Activated T-helper 2 cell treated with anti-CD3 and anti-CD28 coated beads, Interferon-gamma antibody, Interleukin-2, Interleukin-4, amounts not matched to agents 10 μg/mL and 5 μg/mL and 100 μg/mL, durations not matched to agents 14 hours and 24 hours and 36 hours (primary cell): ENCODE results near the gene RASA3. TPM values are rescaled to one million over a fixed set of nuclear protein-coding genes. Genes with fewer than 3 reads are reported as not detected.
"Not testable (repeated sequence)": the region's sequence is repeated elsewhere in the genome, so short reads cannot be mapped to it uniquely, and the experiment has no call there.

Experiments used
- DNase-seq: peaks from one replicate; pipeline ENCODE4 v3.0.0; 2021; ENCODE audit warnings: low spot score
- H3K27ac Mint-ChIP-seq: one replicate; pipeline ENCODE4 v1.8.0; 2021; ENCODE audit warnings: mixed read lengths
- H3K27me3 Mint-ChIP-seq: one replicate; pipeline ENCODE4 v1.8.0; 2021; ENCODE audit warnings: low read depth, mixed read lengths
- H3K36me3 Mint-ChIP-seq: one replicate; pipeline ENCODE4 v1.8.0; 2021; ENCODE audit warnings: low read depth, mixed read lengths
- H3K4me1 Mint-ChIP-seq: one replicate; pipeline ENCODE4 v1.8.0; 2021; ENCODE audit warnings: low read depth, mixed read lengths
- H3K4me3 Mint-ChIP-seq: one replicate; pipeline ENCODE4 v1.8.0; 2021; ENCODE audit warnings: low read depth, mild to moderate bottlenecking, moderate library complexity, mixed read lengths
- H3K9me3 Mint-ChIP-seq: one replicate; pipeline ENCODE4 v1.8.0; 2021; ENCODE audit warnings: mixed read lengths
- intact Hi-C: fragments of 100-400 bp; cut with micrococcal nuclease; formaldehyde crosslinking; loops from one replicate; pipeline ENCODE4 v1.15.1; 2023
- total RNA-seq: library from RNA; stranded (reverse); gene quantifications from 2 replicates; pipeline ENCODE4 v1.2.3, GENCODE V29; 2022

Gene RASA3
- total RNA-seq, 1 donor from 2014 or later: 13.9 TPM

DNA sequence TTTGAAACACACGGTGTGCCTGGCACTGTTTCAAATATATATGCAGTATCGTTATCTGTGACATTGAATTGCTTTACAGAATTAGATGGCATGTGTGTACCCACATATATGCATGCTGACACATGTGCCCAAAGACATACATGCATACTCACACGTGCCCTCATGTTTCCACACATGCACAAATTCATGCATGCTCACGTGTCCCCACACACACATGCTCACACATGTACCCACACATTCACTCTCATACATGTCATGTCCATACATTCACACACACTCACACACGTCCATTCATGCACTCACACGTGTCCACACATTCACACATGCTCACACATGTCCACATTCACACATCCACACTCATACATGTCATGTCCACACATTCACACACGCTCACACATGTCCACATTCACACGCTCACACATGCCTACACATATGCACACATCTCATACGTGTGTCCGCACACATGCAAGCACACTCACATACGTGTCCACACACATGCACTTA is 140.7 kb downstream of the RASA3 start:
- H3K9me3 Mint-ChIP-seq: no peaks in the 10 kb centered on the region
- no peak overlapping the region for H3K4me3 Mint-ChIP-seq
- no peak for DNase-seq
- no peaks in the 10 kb centered on the region for H3K27me3 Mint-ChIP-seq
- H3K36me3 Mint-ChIP-seq: peaks cover 39% of the 10 kb centered on the region
- intact Hi-C loops: no loop called here
- H3K4me1 Mint-ChIP-seq: no peaks in the 10 kb centered on the region
- no peak overlapping the region for H3K27ac Mint-ChIP-seq

DNA sequence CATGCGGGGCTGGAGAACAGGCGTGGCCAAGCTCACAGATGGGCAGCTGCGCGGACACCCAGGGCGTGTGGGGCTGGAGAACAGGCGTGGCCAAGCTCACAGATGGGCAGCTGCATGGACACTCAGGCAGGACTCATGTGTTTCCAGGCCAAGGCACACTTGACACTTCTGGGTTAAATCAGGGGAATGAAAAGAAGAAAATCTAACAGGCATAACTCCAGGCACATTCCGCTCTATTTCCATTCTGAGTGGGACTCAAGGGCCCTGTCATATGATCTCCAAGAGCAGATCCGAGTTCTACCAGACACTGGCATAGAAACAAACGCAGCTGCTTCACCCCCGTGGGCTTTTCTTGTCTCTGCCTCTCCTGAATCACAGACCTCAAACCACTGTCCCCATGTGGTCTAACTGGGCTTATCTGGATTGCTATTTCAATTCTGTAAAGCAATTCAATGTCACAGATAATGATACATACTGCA is 141.2 kb downstream of the RASA3 start:
- Mint-ChIP-seq H3K27ac (no peak overlapping the region), H3K27me3 (no peaks in the 10 kb centered on the region), H3K4me1 (no peaks in the 10 kb centered on the region), H3K36me3 (peaks cover 39% of the 10 kb centered on the region), H3K9me3 (no peaks in the 10 kb centered on the region), H3K4me3 (no peak overlapping the region)
- DNase-seq: no peak
- intact Hi-C loops: no loop called here

DNA sequence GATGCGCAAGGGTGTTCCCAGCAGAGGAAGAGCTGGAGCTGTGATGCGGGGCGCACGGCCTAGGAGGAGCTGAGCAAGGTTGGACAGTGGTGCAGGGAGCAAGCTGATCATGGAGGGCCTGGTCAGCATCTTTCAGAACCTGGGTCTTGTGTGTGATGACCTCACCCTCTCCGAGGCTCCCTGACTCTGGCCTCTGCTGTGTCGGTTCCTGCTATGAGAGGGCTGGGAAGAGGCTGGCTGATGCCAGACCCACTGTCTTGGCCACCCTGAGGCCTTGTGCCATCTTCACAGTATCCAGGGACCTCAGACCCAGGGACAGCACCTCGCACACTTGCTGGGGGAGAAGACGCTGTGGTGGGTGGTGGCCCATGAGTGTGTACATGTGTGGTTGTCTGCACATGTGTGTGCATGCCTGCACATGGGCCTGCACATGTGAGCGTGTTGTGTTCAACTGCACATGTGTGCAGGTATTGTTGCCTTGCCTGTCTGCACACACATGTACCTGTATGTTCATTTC is 142.0 kb downstream of the RASA3 start:
- no peak for DNase-seq
- intact Hi-C loops: no loop called here
- Mint-ChIP-seq H3K36me3 (peaks cover 39% of the 10 kb centered on the region), H3K4me3 (no peak overlapping the region), H3K27ac (no peak overlapping the region), H3K27me3 (no peaks in the 10 kb centered on the region), H3K9me3 (no peaks in the 10 kb centered on the region), H3K4me1 (no peaks in the 10 kb centered on the region)

DNA sequence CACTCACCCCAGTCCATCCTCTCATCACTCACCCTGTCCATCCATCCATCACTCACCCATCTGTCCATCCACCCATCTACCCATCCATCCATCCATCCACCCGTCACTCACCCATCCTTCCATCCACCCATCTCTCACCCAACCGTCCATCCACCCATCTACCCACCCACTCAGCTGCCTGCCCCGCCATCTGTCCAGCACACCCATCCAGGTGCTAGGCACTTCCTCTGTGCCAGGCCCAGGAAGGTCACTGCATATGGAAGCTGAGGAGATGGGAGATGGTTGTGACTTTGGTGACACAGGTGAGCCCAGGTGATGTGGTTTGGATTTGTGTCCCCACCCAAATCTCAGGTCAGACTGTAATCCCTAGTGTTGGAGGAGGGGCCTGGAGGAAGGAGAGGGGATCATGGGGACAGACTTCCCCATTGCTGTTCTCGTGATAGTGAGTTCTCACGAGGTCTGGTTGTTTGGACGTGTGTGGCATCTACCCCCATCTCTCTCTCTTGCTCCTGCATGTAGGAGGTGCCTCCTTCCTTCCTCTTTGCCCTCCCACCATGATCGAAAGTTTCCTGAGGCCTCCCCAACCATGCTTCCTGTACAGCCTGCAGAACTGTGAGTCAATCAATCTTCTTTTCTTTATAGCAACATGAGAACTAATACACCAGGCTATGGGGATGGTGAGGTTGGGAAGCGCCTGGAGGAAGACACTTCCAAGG is 142.7 kb downstream of the RASA3 start:
- Mint-ChIP-seq H3K4me3 (no peak overlapping the region), H3K9me3 (no peaks in the 10 kb centered on the region), H3K27ac (no peak overlapping the region), H3K4me1 (no peaks in the 10 kb centered on the region), H3K36me3 (peaks cover 39% of the 10 kb centered on the region), H3K27me3 (no peaks in the 10 kb centered on the region)
- intact Hi-C loops: no loop called here
- DNase-seq: no peak

DNA sequence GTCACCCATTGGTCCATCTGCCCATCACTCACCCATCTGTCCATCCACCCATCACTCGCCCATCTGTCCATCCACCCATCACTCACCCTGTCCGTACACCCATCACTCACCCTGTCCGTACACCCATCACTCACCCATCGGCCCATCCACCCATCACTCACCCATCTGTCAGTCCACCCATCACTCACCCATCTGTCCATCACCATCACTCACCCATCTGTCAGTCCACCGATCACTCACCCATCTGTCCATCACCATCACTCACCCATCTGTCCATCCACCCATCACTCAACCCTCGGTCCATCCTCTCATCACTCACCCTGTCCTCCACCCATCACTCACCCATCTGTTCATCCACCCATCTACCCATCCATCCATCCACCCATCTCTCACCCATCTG is 143.6 kb downstream of the RASA3 start:
- H3K27ac Mint-ChIP-seq, intact Hi-C loops, DNase-seq, H3K27me3 Mint-ChIP-seq, H3K4me1 Mint-ChIP-seq, H3K4me3 Mint-ChIP-seq, H3K9me3 Mint-ChIP-seq: not testable (repeated sequence)
- H3K36me3 Mint-ChIP-seq: peaks cover 39% of the 10 kb centered on the region

DNA sequence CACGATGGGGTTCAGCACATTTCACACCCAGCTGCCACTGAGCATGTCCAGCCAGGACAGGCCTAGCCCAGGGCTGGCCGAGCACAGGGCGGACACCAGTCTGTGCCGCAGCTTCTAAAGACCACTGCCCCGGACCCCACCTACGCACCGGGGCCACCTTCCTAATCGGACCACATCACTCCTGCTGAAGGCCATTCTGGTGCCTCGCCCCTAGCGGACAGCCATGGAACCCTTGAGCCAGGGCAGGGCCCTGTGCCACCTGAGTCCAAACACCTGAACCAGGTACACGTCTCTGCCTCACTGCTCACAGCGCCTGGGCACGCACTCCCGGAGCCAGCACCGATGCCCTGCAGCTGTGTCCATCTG is 150.1 kb downstream of the RASA3 start:
- H3K36me3 Mint-ChIP-seq: peaks cover 41% of the 10 kb centered on the region
- H3K27me3 Mint-ChIP-seq: no peaks in the 10 kb centered on the region
- intact Hi-C loops: no loop called here
- H3K9me3 Mint-ChIP-seq: no peaks in the 10 kb centered on the region
- no peak overlapping the region for H3K4me3 Mint-ChIP-seq
- H3K4me1 Mint-ChIP-seq: no peaks in the 10 kb centered on the region
- H3K27ac Mint-ChIP-seq: no peak overlapping the region
- no peak for DNase-seq

DNA sequence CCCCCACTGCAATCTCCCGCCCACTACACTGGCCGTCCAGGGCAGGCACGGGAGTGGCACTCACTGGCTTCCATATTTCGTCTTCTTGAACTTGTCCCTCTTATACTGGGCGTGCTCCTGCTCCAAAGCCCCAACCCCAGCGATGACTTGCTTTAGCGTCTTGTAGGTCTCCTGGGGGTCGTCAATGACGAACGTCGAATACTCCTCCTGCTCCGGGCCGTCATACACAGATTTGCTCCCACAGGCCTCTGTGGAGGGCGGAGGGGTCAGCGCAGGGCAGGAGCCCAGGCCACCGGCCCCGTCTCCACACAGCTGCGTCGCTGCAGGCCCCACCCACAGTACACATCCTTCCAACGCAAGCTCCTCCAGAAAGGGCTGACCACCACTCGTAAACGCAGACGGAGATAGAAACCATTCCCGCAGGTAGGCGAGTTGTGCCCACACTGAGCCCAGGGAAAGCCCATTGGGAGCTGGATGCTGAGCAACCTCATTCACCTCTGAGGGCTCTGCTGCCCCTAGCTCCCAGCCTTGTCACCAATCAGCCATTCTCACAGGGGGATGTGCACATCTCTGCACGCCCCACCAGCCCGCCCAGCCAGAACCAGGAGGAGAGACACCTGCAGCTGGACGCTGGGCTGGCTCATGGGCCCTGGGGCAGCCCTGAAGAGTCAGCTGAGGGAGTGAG is 150.7 kb downstream of the RASA3 start:
- no peak for DNase-seq
- intact Hi-C loops: no loop called here
- H3K4me3 Mint-ChIP-seq: no peak overlapping the region
- no peaks in the 10 kb centered on the region for H3K27me3 Mint-ChIP-seq
- H3K4me1 Mint-ChIP-seq: no peaks in the 10 kb centered on the region
- H3K36me3 Mint-ChIP-seq: peaks cover 43% of the 10 kb centered on the region
- no peaks in the 10 kb centered on the region for H3K9me3 Mint-ChIP-seq
- H3K27ac Mint-ChIP-seq: no peak overlapping the region

DNA sequence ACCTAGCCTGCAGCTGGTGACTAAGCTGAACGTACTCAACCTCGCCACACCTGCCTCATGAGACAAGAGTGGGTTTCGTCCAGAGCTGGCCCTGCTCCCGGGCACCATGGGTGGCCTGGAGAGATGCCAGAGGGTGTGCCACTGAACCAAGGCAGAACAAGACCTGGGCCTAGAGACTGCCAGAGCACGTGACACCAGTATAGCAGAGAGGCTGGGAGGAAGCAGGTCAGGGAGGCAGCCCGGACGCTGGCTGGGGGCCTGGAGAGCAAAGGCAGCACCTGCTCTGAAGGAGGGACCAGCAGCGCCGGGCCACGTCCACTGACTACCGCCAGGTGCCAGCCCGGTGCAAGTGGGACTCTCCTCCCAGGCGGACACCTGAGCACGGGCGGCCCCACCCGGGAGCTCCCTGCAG is 151.2 kb downstream of the RASA3 start:
- no peaks in the 10 kb centered on the region for H3K9me3 Mint-ChIP-seq
- peaks cover 43% of the 10 kb centered on the region for H3K36me3 Mint-ChIP-seq
- no peak overlapping the region for H3K27ac Mint-ChIP-seq
- intact Hi-C loops: no loop called here
- H3K4me3 Mint-ChIP-seq: no peak overlapping the region
- no peaks in the 10 kb centered on the region for H3K27me3 Mint-ChIP-seq
- no peak for DNase-seq
- no peaks in the 10 kb centered on the region for H3K4me1 Mint-ChIP-seq

DNA sequence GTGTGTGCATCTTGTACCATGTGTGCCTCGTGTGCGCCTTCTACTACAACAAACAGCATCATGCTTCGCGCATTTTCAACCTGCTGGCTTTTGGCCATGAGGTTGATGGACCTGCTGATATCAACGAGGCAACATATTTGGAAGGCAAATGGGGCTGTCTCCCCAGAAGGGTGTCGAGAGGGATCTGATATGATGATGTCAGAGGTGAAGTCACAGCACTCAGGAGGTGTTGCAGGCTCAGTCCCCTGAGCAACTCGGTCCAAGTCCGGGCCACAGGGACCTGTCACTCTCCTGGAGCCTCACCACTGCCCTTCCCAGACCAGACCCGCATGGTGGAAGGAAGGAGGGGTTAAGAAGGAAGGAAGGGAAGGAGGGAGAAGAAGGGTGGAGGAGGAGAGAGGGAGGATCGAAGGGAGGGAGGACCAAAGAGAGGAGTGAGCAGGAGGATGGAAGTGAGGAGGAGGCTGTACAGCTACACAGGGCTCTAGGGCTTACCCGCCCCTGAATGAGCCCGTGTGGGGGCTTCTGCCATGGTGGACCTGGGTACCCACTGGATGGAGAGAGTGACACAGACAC is 151.8 kb downstream of the RASA3 start:
- H3K36me3 Mint-ChIP-seq: peaks cover 43% of the 10 kb centered on the region
- H3K27ac Mint-ChIP-seq: no peak overlapping the region
- DNase-seq: no peak
- no peaks in the 10 kb centered on the region for H3K4me1 Mint-ChIP-seq
- no peaks in the 10 kb centered on the region for H3K27me3 Mint-ChIP-seq
- no peaks in the 10 kb centered on the region for H3K9me3 Mint-ChIP-seq
- no peak overlapping the region for H3K4me3 Mint-ChIP-seq
- intact Hi-C loops: no loop called here

DNA sequence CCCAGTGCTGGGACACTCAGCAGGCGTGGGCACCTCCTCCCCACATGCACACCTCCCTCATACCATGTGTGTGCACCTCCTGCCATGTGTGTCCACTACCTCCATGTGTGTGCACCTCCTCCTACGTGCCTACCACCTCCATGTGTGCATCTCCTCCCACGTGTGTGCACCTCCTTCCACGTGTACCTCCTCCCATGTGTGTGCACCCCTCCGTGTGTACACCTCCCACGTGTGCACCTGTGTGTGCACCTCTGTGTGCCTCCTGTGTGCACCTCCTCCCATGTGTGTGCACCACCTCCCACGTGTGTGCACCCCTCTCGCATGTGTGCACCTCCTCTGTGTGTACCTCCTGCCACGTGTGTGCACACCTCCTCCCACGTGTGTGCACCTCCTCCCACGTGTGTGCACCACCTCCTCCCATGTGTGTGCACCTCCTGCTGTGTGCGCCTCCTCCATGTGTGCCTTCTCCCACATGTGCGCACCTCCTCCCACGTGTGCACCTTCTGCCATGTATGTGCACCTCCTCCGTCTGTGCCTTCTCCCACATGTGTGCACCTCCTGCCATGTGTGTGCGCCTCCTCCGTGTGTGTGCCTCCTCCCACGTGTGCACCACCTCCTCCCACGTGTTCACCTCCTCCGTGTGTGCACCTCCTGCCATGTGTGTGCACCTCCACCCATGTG is 152.5 kb downstream of the RASA3 start:
- Mint-ChIP-seq H3K27me3 (no peaks in the 10 kb centered on the region), H3K9me3 (no peaks in the 10 kb centered on the region), H3K27ac (no peak overlapping the region), H3K4me3 (no peak overlapping the region), H3K36me3 (peaks cover 43% of the 10 kb centered on the region), H3K4me1 (no peaks in the 10 kb centered on the region)
- DNase-seq: no peak
- intact Hi-C loops: no loop called here

DNA sequence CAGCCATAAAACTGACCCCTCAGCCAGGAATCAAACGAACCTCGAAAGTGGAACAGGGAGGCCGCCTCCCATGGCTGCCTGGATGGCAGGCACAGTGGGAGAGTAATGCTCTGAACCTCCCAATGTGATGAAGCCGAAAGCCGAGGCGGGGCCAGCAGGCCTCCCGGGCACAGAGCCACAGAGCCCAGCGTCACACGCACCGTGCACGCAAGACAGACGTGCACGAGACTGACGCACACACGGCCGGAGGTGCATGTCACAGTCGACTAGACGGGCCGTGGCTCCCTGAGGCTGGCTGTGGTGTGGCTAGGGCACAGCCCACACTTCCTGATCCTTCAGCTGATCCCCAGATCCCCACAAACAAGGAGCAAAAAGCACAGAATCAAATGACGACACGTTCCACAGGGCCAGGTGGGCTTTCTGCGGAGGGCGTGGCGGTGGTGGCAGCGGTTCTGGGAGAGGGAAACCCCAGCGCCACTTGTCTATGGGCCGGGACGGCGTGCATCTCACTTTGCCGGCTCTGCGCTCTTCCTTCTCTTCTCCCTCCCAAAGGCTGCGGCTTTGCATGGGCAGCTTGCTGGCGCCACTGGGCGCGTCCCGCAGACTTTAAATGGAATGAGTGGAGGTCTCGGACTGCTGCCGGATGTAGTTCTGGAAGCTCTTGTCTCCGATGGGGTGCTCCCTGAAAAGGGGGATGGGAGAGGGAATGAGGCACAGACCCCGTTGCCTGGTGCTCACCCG is 153.5 kb downstream of the RASA3 start:
- intact Hi-C loops: no loop called here

DNA sequence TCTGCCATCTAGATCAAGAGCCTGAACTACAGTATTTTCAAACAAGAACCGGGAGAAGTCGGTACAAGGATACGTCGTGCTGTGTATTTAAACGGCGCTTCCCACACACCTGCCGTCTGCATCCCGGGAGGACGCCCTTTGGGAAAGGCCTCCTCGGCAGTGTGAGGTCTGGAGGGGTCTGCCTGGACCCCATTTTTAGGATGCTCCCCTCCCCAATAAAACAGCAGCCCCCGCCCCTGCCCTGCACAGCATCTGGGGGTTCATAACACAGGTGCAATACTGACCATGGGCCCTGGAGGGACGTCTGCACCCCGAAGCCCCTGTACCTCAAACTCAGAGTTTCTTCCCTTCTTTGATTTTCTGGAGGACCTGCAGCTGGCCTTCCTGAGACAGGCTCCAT is 154.4 kb downstream of the RASA3 start:
- Mint-ChIP-seq H3K9me3 (no peaks in the 10 kb centered on the region), H3K4me1 (no peaks in the 10 kb centered on the region), H3K4me3 (no peak overlapping the region), H3K27me3 (no peaks in the 10 kb centered on the region), H3K36me3 (peaks cover 40% of the 10 kb centered on the region), H3K27ac (no peak overlapping the region)
- intact Hi-C loops: no loop called here
- DNase-seq: no peak

More for the DNA sequence above, 153.5 kb downstream of the RASA3 start:
- DNase-seq: no peak
- no peaks in the 10 kb centered on the region for H3K27me3 Mint-ChIP-seq
- no peaks in the 10 kb centered on the region for H3K4me1 Mint-ChIP-seq
- no peak overlapping the region for H3K27ac Mint-ChIP-seq
- H3K36me3 Mint-ChIP-seq: peaks cover 40% of the 10 kb centered on the region
- H3K9me3 Mint-ChIP-seq: no peaks in the 10 kb centered on the region
- no peak overlapping the region for H3K4me3 Mint-ChIP-seq
